Activated T-cell treated with anti-CD3 and anti-CD28 coated beads for 1 hour (primary cell): ENCODE measurements around the gene TP73.

Experiments used
- DNase-seq: peaks from one replicate; pipeline ENCODE4 v3.0.0-alpha.2; 2020; ENCODE audit warnings: low read depth

The TP73 gene

GRCh38 chr1:3651930-3652547 is at the start of gene TP73:
TP73 (plus strand) TSS chr1:3652516; CDS start chr1:3682366, 29,850 bp downstream.
- DNase-seq, result no peak

GRCh38 chr1:3603156-3603555 is 49.2 kb upstream of the TP73 start:
- no peak for DNase-seq

GRCh38 chr1:3603571-3604467 is 48.5 kb upstream of the TP73 start:
- DNase-seq, result no peak

- DNase-seq, result no peak
Measured at GRCh38 chr1:3604468-3604974, 47.8 kb upstream of the TP73 start.

- DNase-seq, result no peak
Measured at GRCh38 chr1:3604997-3605823, 47.1 kb upstream of the TP73 start.

GRCh38 chr1:3606779-3607702 is 45.3 kb upstream of the TP73 start:
- DNase-seq, result no peak

GRCh38 chr1:3607703-3608065 is 44.6 kb upstream of the TP73 start:
- no peak for DNase-seq

GRCh38 chr1:3608154-3608553 is 44.2 kb upstream of the TP73 start:
- DNase-seq, result no peak

- DNase-seq, result no peak
Measured at GRCh38 chr1:3609016-3609768, 43.1 kb upstream of the TP73 start.

- no peak for DNase-seq
Measured at GRCh38 chr1:3609769-3610526, 42.4 kb upstream of the TP73 start.

GRCh38 chr1:3610527-3611169 is 41.7 kb upstream of the TP73 start:
- no peak for DNase-seq

GRCh38 chr1:3611170-3612019 is 40.9 kb upstream of the TP73 start, which contains the start of gene MEGF6:
MEGF6 (minus strand) TSS chr1:3611508; CDS start chr1:3611268, 240 bp downstream.
- peak; percentile 56 for DNase-seq

GRCh38 chr1:3612123-3612522 is 40.2 kb upstream of the TP73 start:
- DNase-seq, result no peak

GRCh38 chr1:3614755-3615742 is 37.3 kb upstream of the TP73 start:
- no peak for DNase-seq

GRCh38 chr1:3616861-3617260 is 35.5 kb upstream of the TP73 start:
- no peak for DNase-seq

GRCh38 chr1:3617806-3618345 is 34.4 kb upstream of the TP73 start:
- DNase-seq, result no peak

GRCh38 chr1:3618531-3618880 is 33.8 kb upstream of the TP73 start:
- no peak for DNase-seq
